Stomach (tissue), 9 donors: Measurements from ENCODE around the gene ACTA2. TPM values are rescaled to one million over a fixed set of nuclear protein-coding genes. Genes with fewer than 3 reads are reported as not detected.

Experiments
- DNase-seq, 2 donors: peaks; one replicate each; pipeline versions ENCODE4 v3.0.0 to v3.0.0-alpha.2; 2013 to 2019
- H3K27ac ChIP-seq, 5 donors: fragments of 200-600 bp in 4 of 5; sonication (generic) in 4 of 5; one replicate each; pipeline ENCODE4 v1.5.1; 2013 to 2019; ENCODE audit warnings: mild to moderate bottlenecking in 1 of 5, moderate library complexity in 1 of 5
- H3K27me3 ChIP-seq, 3 donors: fragments of 200-600 bp; sonication (generic); one replicate each; pipeline ENCODE4 v1.5.1; 2017 to 2019; ENCODE audit warnings: mixed run types in 1 of 3
- H3K36me3 ChIP-seq, 4 donors: fragments of 200-600 bp; sonication (generic); 1 replicate in 3 of 4; 2 replicates in 1 of 4; pipeline ENCODE4 v1.5.1; 2016 to 2019
- H3K4me1 ChIP-seq, 4 donors: fragments of 200-600 bp; sonication (generic); one replicate each; pipeline ENCODE4 v1.5.1; 2016 to 2019
- H3K4me3 ChIP-seq, 4 donors: fragments of 200-600 bp; sonication (generic) in 3 of 4; one replicate each; pipeline ENCODE4 v1.5.1; 2016 to 2019; ENCODE audit warnings: mild to moderate bottlenecking in 1 of 4
- H3K9me3 ChIP-seq, 4 donors: fragments of 200-600 bp; sonication (generic); one replicate each; pipeline ENCODE4 v1.5.1; 2016 to 2019
- EP300 ChIP-seq: sonication (generic); formaldehyde crosslinking; IDR thresholded peaks from one replicate; pipeline ENCODE4 v1.6.1; 2017; ENCODE audit warnings: antibody characterized with exemption
- POLR2A ChIP-seq, 4 donors: fragments of 450-650 bp; IDR thresholded peaks; one replicate each; pipeline ENCODE4 v1.6.1; 2016; ENCODE audit warnings: antibody characterized with exemption in 4 of 4, control low read depth in 2 of 4, mild to moderate bottlenecking in 1 of 4, moderate library complexity in 1 of 4
- POLR2AphosphoS5 ChIP-seq, 3 donors: sonication (generic); formaldehyde crosslinking; IDR thresholded peaks; one replicate each; pipeline ENCODE4 v1.6.1; 2016; ENCODE audit warnings: antibody characterized with exemption in 3 of 3
- WGBS, 5 donors: extraction: QIAGEN DNeasy Blood & Tissue Kit in 3 of 5; methylation state at CpG; one replicate each; pipeline versions ENCODE4 v1.1.5 to v1.1.7; 2013 to 2018; 5-methylcytosine and 5-hydroxymethylcytosine counted together
- intact Hi-C: fragments of 100-400 bp; cut with DNase I; formaldehyde crosslinking; loops from one replicate; pipeline ENCODE4 v1.15.1; 2023; ENCODE audit warnings: low total_unique reads
- polyA plus RNA-seq, 3 donors: library from polyadenylated mRNA; stranded (reverse); fragments of 200-250 nt; gene quantifications; one replicate each; pipeline ENCODE4 v1.2.3, GENCODE V29; 2013
- total RNA-seq, 5 donors: library from RNA; depleted of rRNA; stranded (reverse); fragments of >200 nt; gene quantifications; one replicate each; pipeline versions ENCODE4 v1.1.0 to v1.2.3, GENCODE V29; 2014 to 2016
- TF ChIP-seq, protein P1 (sequence below), 7 experiments: fragments of 450-650 bp in 4 of 7; fragments of 200-600 bp in 3 of 7; sonication (generic) in 3 of 7; IDR thresholded peaks; one replicate each; pipeline ENCODE4 v1.5.1; 2016 to 2019; ENCODE audit warnings: antibody characterized with exemption in 7 of 7, control low read depth in 2 of 7, mild to moderate bottlenecking in 1 of 7
- donor health status: healthy with polysubstance abuse.
- donor health status: Bipolar disorder and iron deficiency.
- donor health status: healthy.

Gene ACTA2
- total and polyA plus RNA-seq, 8 donors, result 233 to 3,169 (median 999) TPM

- Histone ChIP-seq H3K36me3 (peaks cover 0 to 31% (median 8%) of the 10 kb centered on the region in 4 donors), H3K4me1 (peaks cover 0 to 27% (median 11%) of the 10 kb centered on the region in 4 donors), H3K27ac (peak overlapping the region in 3 of 5 donors; percentile 18 to 74 (median 47)), H3K9me3 (no peaks in the 10 kb centered on the region), H3K4me3 (peak overlapping the region in 1 of 4 donors; percentile 9), H3K27me3 (no peaks in the 10 kb centered on the region)
- DNase-seq, result no peak
- TF ChIP-seq POLR2AphosphoS5 (IDR thresholded peaks at IDR 0.05), result no peak
- no peak for TF ChIP-seq POLR2A (IDR thresholded peaks at IDR 0.05)
- TF ChIP-seq, protein P1, sequence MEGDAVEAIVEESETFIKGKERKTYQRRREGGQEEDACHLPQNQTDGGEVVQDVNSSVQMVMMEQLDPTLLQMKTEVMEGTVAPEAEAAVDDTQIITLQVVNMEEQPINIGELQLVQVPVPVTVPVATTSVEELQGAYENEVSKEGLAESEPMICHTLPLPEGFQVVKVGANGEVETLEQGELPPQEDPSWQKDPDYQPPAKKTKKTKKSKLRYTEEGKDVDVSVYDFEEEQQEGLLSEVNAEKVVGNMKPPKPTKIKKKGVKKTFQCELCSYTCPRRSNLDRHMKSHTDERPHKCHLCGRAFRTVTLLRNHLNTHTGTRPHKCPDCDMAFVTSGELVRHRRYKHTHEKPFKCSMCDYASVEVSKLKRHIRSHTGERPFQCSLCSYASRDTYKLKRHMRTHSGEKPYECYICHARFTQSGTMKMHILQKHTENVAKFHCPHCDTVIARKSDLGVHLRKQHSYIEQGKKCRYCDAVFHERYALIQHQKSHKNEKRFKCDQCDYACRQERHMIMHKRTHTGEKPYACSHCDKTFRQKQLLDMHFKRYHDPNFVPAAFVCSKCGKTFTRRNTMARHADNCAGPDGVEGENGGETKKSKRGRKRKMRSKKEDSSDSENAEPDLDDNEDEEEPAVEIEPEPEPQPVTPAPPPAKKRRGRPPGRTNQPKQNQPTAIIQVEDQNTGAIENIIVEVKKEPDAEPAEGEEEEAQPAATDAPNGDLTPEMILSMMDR (IDR thresholded peaks at IDR 0.05), result no peak
- no peak for TF ChIP-seq EP300
- intact Hi-C loops, result no loop called here
- WGBS, 5 donors, result 57 to 70% (median 60%) methylated on average over 5 of the region's 5 CpGs
These were observed 48.6 kb upstream of the ACTA2 start for GRCh38 chr10:89001024-89001728.

GRCh38 chr10:88999625-89000024, 47.1 kb upstream of the ACTA2 start:
- peaks cover 0 to 42% (median 20%) of the 10 kb centered on the region in 4 donors for H3K4me1 ChIP-seq
- peaks cover 0 to 21% (median 5%) of the 10 kb centered on the region in 4 donors for H3K36me3 ChIP-seq
- peak overlapping the region in 3 of 5 donors; percentile 34 to 74 (median 53) for H3K27ac ChIP-seq
- H3K9me3 ChIP-seq, result no peaks in the 10 kb centered on the region
- 49 to 88% (median 64%) methylated on average over 1 of the region's 1 CpG for WGBS, 5 donors
- intact Hi-C loops, result no loop called here
- peak overlapping the region in 1 of 4 donors; percentile 19 for H3K4me3 ChIP-seq
- no peaks in the 10 kb centered on the region for H3K27me3 ChIP-seq
- TF ChIP-seq, protein P1 (IDR thresholded peaks at IDR 0.05), result no peak
- TF ChIP-seq POLR2AphosphoS5 (IDR thresholded peaks at IDR 0.05) (no peak), POLR2A (IDR thresholded peaks at IDR 0.05) (no peak), EP300 (no peak)
- peak in 1 of 2 donors; percentile 46 for DNase-seq

DNA sequence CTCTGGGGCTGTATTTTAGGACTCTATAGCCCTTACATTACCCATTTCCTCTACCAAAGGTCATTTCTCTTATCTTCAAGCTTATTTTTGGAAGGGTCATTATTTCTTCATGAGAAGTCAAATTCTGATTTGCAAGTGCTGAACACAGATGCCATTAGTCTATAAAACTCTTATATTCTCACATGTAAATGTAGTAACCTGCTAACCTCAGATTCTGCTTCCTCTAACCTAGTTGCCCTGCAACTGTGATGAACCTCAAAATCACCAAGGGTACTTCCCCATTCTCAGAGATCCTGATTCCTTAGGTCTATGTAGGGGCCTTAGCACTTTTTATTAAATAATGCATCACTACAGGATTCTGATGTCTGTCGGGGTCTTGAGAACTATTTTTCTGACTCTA, 44.4 kb upstream of the ACTA2 start:
- H3K4me1 ChIP-seq, result peaks cover 6 to 60% (median 27%) of the 10 kb centered on the region in 4 donors
- 83 to 91% (median 86%) methylated on average over 1 of the region's 1 CpG for WGBS, 5 donors
- peak overlapping the region in 1 of 5 donors; percentile 43 for H3K27ac ChIP-seq
- no peaks in the 10 kb centered on the region for H3K27me3 ChIP-seq
- DNase-seq, result no peak
- H3K4me3 ChIP-seq, result peak overlapping the region in 1 of 4 donors; percentile 6
- no peak for TF ChIP-seq EP300
- no peak for TF ChIP-seq POLR2AphosphoS5 (IDR thresholded peaks at IDR 0.05)
- H3K36me3 ChIP-seq, result no peaks in the 10 kb centered on the region
- intact Hi-C loops, result no loop called here
- H3K9me3 ChIP-seq, result no peaks in the 10 kb centered on the region

DNA sequence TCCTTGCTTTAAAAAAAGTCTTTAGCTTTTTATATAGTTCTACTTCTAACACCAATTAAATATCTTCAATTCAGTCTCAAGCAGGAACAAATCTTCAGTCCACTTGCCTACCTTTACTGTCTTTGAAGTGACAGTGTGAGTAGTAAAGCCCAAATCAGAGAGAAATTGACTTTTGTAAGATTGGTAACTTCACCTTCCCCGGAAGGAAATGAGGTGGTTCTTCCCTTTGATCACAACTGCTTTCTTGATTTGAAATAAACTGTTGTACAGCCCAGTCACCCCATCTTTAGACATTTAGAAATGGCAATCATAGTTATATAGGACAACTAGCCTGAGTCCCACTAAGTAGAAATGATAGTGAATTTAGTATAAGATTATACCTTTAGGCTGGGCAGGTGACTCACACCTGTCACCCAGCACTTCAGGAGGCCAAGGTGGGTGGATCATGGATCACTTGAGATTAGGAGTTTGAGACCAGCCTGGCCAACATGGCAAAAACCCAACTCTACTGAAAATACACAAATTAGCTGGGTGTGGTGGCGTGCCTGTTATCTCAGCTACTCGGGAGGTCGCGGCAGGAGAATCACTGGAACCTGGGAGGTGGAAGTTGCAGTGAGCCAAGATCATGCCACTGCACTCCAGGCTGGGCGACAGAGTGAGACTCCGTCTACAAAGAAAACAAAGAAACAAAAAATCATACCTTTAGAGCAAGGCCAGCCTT, 42.7 kb upstream of the ACTA2 start:
- H3K27ac ChIP-seq, result peak overlapping the region in 3 of 5 donors; percentile 5 to 99 (median 44)
- no peaks in the 10 kb centered on the region for H3K9me3 ChIP-seq
- peaks cover 9 to 51% (median 23%) of the 10 kb centered on the region in 4 donors for H3K4me1 ChIP-seq
- peak overlapping the region in 1 of 4 donors; percentile 10 for H3K4me3 ChIP-seq
- no peaks in the 10 kb centered on the region for H3K27me3 ChIP-seq
- H3K36me3 ChIP-seq, result no peaks in the 10 kb centered on the region
- WGBS, 5 donors, result 41 to 68% (median 56%) methylated on average over 7 of the region's 7 CpGs
- DNase-seq, result no peak
- no peak for TF ChIP-seq EP300
- TF ChIP-seq POLR2A (IDR thresholded peaks at IDR 0.05), result no peak
- TF ChIP-seq POLR2AphosphoS5 (IDR thresholded peaks at IDR 0.05), result no peak
- TF ChIP-seq, protein P1 (IDR thresholded peaks at IDR 0.05), result no peak
- intact Hi-C loops, result no loop called here
